Spleen (tissue), 13 donors: Measurements from ENCODE around the gene OR3A2. TPM values are rescaled to one million over a fixed set of nuclear protein-coding genes. Genes with fewer than 3 reads are reported as not detected.
"Not testable (repeated sequence)": the region's sequence is repeated elsewhere in the genome, so short reads cannot be mapped to it uniquely, and the experiment has no call there.

Experiments
- DNase-seq: peaks from one replicate; pipeline ENCODE4 v3.0.0-alpha.2; 2020
- H3K27ac ChIP-seq, 8 donors: fragments of 200-600 bp; sonication (generic) in 7 of 8; 1 replicate in 4 of 8; 2 replicates in 4 of 8; pipeline versions ENCODE4 v1.5.0 to v1.8.0; 2016 to 2021; ENCODE audit warnings: inconsistent platforms in 4 of 8, mild to moderate bottlenecking in 4 of 8, moderate library complexity in 1 of 8
- H3K27me3 ChIP-seq, 7 donors: fragments of 200-600 bp; sonication (generic) in 6 of 7; replicated peaks in 1 of 7; 1 replicate in 4 of 7; 2 replicates in 3 of 7; pipeline versions ENCODE4 v1.5.0 to v1.8.0; 2016 to 2021; ENCODE audit warnings: inconsistent platforms in 3 of 7, mild to moderate bottlenecking in 1 of 7
- H3K36me3 ChIP-seq, 6 donors: fragments of 200-600 bp; sonication (generic) in 5 of 6; 1 replicate in 4 of 6; 2 replicates in 2 of 6; pipeline versions ENCODE4 v1.5.0 to v1.8.0; 2016 to 2021; ENCODE audit warnings: inconsistent platforms in 2 of 6
- H3K4me1 ChIP-seq, 6 donors: fragments of 200-600 bp; sonication (generic) in 5 of 6; 1 replicate in 3 of 6; 2 replicates in 3 of 6; pipeline versions ENCODE4 v1.5.0 to v1.8.0; 2016 to 2021; ENCODE audit warnings: inconsistent platforms in 3 of 6
- H3K4me3 ChIP-seq, 8 donors: fragments of 200-600 bp; sonication (generic) in 7 of 8; 1 replicate in 4 of 8; 2 replicates in 4 of 8; pipeline versions ENCODE4 v1.5.0 to v1.8.0; 2016 to 2021; ENCODE audit warnings: inconsistent platforms in 4 of 8, mild to moderate bottlenecking in 4 of 8, moderate library complexity in 2 of 8
- H3K9me3 ChIP-seq, 8 donors: fragments of 200-600 bp; sonication (generic) in 7 of 8; 1 replicate in 4 of 8; 2 replicates in 4 of 8; pipeline versions ENCODE4 v1.5.0 to v1.8.0; 2016 to 2021; ENCODE audit warnings: inconsistent platforms in 4 of 8
- CTCF ChIP-seq, 11 experiments: fragments of 200-600 bp in 7 of 11; fragments of 450-650 bp in 4 of 11; sonication (generic) in 4 of 11; IDR thresholded peaks in 8 of 11; conservative IDR thresholded peaks in 3 of 11; 1 replicate in 7 of 11; 2 replicates in 4 of 11; pipeline versions ENCODE4 v1.4.0 to v1.8.0; 2016 to 2021; ENCODE audit warnings: antibody characterized with exemption in 11 of 11, inconsistent platforms in 4 of 11, mild to moderate bottlenecking in 1 of 11
- POLR2A ChIP-seq, 3 donors: fragments of 450-650 bp; IDR thresholded peaks; one replicate each; pipeline ENCODE4 v1.5.1; 2017; ENCODE audit warnings: antibody characterized with exemption in 3 of 3, mild to moderate bottlenecking in 1 of 3
- POLR2AphosphoS5 ChIP-seq, 3 donors: sonication (generic); formaldehyde crosslinking; IDR thresholded peaks; one replicate each; pipeline ENCODE4 v1.5.1; 2017; ENCODE audit warnings: antibody characterized with exemption in 3 of 3
- WGBS, 5 donors: extraction: QIAGEN DNeasy Blood & Tissue Kit in 3 of 5; methylation state at CpG; one replicate each; pipeline versions ENCODE4 v1.1.5 to v1.1.7; 2013 to 2018; 5-methylcytosine and 5-hydroxymethylcytosine counted together
- intact Hi-C: fragments of 100-400 bp; cut with DNase I; formaldehyde crosslinking; loops from one replicate; pipeline ENCODE4 v1.15.0; 2023; ENCODE audit warnings: low total_unique reads
- long read RNA-seq, 2 donors: transcript quantifications; one replicate each; lab custom pipeline, GENCODE V29; 2026
- polyA plus RNA-seq, 3 donors: library from polyadenylated mRNA; stranded (reverse); fragments of 200-250 nt; gene quantifications; one replicate each; pipeline ENCODE4 v1.2.1, GENCODE V29; 2013
- total RNA-seq, 7 donors: library from RNA; depleted of rRNA in 3 of 7; stranded (reverse); fragments of >200 nt in 3 of 7; fragmentation: NEBNext Ultra II Directional in 4 of 7; extraction: Animal tissue kit (Norgen Biotek cat#: 25700) in 4 of 7; gene quantifications; one replicate each; pipeline versions ENCODE4 v1.1.0 to v1.2.1, GENCODE V29; 2016 to 2021
- donor health status: healthy with polysubstance abuse.
- donor health status: DM: no; HTN: no; CAD: no; lungs with moderate emphysema.
- donor health status: DM: no; HTN: no; CAD: no.
- donor health status: Bipolar disorder and iron deficiency.
- donor health status: healthy.
- donor health status: DM: no; HTN: no; CAD: no.
- donor health status: DM: yes; HTN: yes; CAD: no.

OR3A2 gene
- total RNA-seq (1 to 10 TPM in 1 of 7 donors, under 1 TPM in 2, not detected in 4; 0.23 to 1.6 (median 0.30) TPM), polyA plus RNA-seq (not detected)
- long read RNA-seq, donor 1: 0 reads
- long read RNA-seq, donor 2, partial matches to known transcripts: 0 of 1 reads
- long read RNA-seq, donor 2, other reads (novel, unspliced or antisense): 0 of 1 reads

- no peak for DNase-seq
- H3K4me3 ChIP-seq: peak within 1 kb of the TSS in 2 of 8 donors; percentile 7 to 55
- no peak within 1 kb of the TSS for H3K27ac ChIP-seq
- 32 to 49% (median 38%) methylated on average over 64 to 92 of the region's 92 CpGs for WGBS, 5 donors
- H3K27me3 ChIP-seq: peaks cover 0 to 70% (median 23%) of the 10 kb centered on the region in 7 donors
- H3K4me1 ChIP-seq: peaks cover 0 to 4% (median 0%) of the 10 kb centered on the region in 6 donors
- intact Hi-C loops: no loop called here
- TF ChIP-seq CTCF (IDR thresholded peaks at IDR 0.05 in 8 of 11, conservative IDR thresholded peaks at IDR 0.05 in 3 of 11): no peak
- no peak for TF ChIP-seq POLR2A (IDR thresholded peaks at IDR 0.05)
- TF ChIP-seq POLR2AphosphoS5 (IDR thresholded peaks at IDR 0.05): no peak
- no peaks in the 10 kb centered on the region for H3K36me3 ChIP-seq
- peaks cover 0 to 13% (median 0%) of the 10 kb centered on the region in 8 donors for H3K9me3 ChIP-seq
Observed at GRCh38 chr17:3385869-3386816, at the start of gene OR3A2. TSS of gene OR3A2 (minus strand) at chr17:3386308.

GRCh38 chr17:3433741-3434140 is 47.6 kb upstream of the OR3A2 start, which contains the start of gene OR1E2:
TSS of gene OR1E2 (minus strand) at chr17:3433841. CDS start at chr17:3433841, 0 bp downstream.
- Histone ChIP-seq H3K4me3 (no peak within 1 kb of the TSS), H3K36me3 (no peaks in the 10 kb centered on the region), H3K4me1 (no peaks in the 10 kb centered on the region), H3K9me3 (peaks cover 0 to 18% (median 2%) of the 10 kb centered on the region in 8 donors), H3K27me3 (peaks cover 0 to 24% (median 0%) of the 10 kb centered on the region in 7 donors), H3K27ac (no peak within 1 kb of the TSS)
- TF ChIP-seq POLR2A (IDR thresholded peaks at IDR 0.05) (no peak), POLR2AphosphoS5 (IDR thresholded peaks at IDR 0.05) (no peak), CTCF (IDR thresholded peaks at IDR 0.05 in 8 of 11, conservative IDR thresholded peaks at IDR 0.05 in 3 of 11) (no peak)
- WGBS, 5 donors: 75 to 85% (median 78%) methylated on average over 3 of the region's 3 CpGs
- no peak for DNase-seq
- intact Hi-C loops: no loop called here

GRCh38 chr17:3433215-3433614 is 47.1 kb upstream of the OR3A2 start:
- peak; percentile 69 for DNase-seq
- H3K36me3 ChIP-seq, intact Hi-C loops, H3K4me3 ChIP-seq, H3K4me1 ChIP-seq, H3K27ac ChIP-seq: not testable (repeated sequence)
- H3K27me3 ChIP-seq: peaks cover 0 to 24% (median 0%) of the 10 kb centered on the region in 7 donors
- WGBS, 5 donors: 14 to 25% (median 18%) methylated on average over 7 of the region's 7 CpGs
- peaks cover 0 to 18% (median 2%) of the 10 kb centered on the region in 8 donors for H3K9me3 ChIP-seq

GRCh38 chr17:3418222-3418621 is 32.1 kb upstream of the OR3A2 start:
- Histone ChIP-seq H3K4me1 (no peaks in the 10 kb centered on the region), H3K36me3 (no peaks in the 10 kb centered on the region), H3K9me3 (no peaks in the 10 kb centered on the region), H3K4me3 (no peak overlapping the region), H3K27ac (no peak overlapping the region), H3K27me3 (peaks cover 0 to 13% (median 0%) of the 10 kb centered on the region in 7 donors)
- 58 to 87% (median 63%) methylated on average over 2 of the region's 2 CpGs for WGBS, 5 donors
- no peak for DNase-seq
- no peak for TF ChIP-seq POLR2AphosphoS5 (IDR thresholded peaks at IDR 0.05)
- TF ChIP-seq CTCF (IDR thresholded peaks at IDR 0.05 in 8 of 11, conservative IDR thresholded peaks at IDR 0.05 in 3 of 11): no peak
- TF ChIP-seq POLR2A (IDR thresholded peaks at IDR 0.05): no peak
- intact Hi-C loops: no loop called here
